GM21447 (cell line): ENCODE data around the gene ZNF608.

ENCODE experiments used
- ATAC-seq: cut with Tn5 transposase; IDR thresholded peaks from one replicate; pipeline ENCODE4 v1.9.1; 2021; ENCODE audit not compliant: unreplicated experiment

Gene ZNF608

DNA sequence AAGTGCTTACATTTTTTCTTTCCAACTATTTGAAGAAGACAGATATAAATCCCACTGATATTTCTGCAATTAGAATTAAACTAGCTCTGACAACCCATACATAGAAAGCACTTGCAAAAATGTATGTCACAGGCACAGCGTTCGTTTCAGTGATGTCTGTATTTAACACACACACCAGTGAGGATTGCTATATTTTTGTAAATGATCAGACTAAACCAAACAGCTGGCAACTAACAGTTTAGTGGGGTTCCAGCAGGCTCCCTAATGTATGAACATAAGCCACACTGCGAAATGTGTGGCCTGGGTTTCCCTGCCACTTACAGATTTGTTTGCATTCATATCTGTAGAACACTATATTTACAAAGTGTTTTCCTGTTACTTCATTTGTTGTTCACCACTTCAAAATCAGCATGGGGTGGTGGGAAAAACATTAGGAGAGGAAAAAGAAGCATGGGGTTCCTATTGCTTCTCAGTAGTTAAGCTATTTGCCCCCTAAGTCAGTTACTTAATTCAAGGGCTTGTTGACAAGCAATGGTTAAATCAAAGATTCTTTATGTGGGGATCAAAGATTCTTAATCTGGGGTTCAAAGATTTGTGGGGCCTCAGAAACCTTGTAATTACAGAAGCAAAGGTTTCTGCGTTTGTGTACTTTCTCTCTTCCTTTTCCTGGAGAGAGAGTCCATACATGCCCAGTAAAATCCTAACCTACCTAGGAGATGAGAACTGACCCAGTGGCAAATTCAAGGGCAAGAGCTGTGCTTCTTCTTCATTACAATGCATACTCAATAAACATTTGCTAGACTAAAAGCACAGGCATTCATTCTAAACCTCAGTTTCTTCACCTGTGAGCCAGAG lies 27.1 kb downstream of the ZNF608 start:
- ATAC-seq = no peak

DNA sequence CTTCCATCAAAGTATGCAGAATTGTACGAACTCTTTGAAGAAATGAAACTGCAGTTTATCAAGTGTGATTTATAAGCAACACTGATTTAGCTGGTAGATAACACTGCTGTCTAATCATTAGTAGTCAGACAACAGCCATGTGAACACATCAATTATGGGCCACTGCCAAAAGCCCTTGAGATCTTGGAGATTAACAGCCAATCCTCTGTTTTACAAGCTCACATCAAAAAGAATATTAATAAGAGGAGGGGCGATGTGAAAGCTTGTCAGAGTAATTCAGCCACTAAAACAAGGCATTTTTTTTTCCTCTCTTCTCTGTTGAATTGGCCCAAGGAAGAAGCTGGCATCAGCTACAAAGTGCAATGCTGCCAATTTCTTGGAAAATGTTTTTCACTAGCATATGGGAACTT lies 28.1 kb downstream of the ZNF608 start:
- ATAC-seq = no peak

DNA sequence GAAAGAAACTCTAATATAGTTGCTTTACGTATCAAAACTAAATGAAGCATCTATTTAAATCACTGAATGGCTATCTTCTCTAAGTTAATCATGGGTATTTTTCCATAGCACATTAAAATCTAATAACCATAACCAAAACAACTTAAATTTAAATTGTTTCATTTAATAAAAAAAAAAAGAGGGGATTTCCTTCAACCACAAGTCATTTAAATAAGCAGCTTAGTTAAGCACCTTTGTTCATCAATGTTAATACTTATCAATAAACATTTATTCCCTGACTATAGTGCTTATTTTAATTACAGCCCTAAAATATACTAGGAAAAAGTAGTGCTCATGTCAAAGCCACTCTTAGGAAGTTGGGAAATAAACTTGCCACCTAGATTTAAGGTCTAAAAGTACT lies 30.3 kb downstream of the ZNF608 start:
- ATAC-seq = no peak

DNA sequence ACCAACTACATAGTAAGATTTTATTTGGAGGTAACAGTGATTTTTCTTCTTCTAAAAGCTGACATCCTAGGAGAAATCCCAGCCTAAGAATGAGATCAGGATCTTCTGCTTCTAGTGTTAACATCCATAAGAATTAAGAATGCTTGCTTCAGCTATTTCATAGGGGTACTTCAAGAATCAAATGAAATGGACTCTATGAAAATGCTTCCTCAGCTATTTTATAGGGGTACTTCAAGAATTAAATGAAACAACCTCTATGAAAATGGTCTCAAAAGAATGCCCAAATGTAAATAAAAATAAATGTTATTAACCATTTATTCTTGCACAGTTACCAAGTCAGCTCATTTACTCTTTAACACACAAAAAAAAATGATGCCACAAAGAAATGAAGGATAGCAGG lies 31.5 kb downstream of the ZNF608 start:
- ATAC-seq = no peak

DNA sequence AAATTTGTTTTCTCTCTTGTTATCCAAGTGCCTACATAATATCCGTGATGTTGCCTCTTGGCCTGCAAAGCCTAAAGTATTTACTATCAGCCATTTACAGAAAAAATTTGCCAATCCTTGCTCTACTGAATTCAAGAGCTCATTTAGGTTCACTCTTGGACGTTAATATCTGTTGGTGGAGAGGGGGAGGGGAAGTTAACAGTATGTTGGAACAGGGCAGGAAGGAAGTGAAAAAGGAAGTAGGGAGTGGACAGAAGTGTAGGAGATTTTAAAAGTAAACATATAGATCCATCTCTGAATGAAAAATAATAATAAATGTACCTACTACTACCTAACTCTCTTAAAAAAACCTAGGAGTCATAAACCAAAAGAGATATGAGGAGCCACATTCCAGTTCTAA lies 32.8 kb downstream of the ZNF608 start:
- ATAC-seq = no peak

DNA sequence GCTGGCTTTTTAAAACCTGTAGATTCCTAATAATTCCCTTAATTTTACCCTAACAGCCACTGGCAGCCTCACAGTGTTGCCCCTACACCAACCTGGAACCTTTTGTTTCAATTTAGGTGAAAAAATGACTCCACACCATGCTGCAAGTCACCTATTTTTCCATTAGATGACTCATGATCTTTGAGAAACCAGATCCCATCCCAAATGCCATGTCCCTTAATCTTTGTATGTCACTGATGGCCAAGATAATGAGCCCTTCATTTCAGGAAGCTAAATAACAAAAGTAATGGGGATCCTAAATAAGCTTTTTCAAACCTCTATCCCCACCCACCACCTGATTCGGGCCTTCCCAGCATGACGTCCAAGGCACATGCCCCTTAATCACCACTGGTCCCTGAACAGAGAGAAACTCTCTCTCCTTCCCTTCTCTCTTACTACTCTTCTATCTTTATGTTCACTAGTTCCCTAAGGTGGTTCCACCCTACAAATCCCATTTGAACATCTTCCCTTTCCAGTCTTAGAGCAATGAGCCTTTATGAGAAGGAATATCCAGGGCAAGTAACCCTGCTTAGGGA lies 33.6 kb downstream of the ZNF608 start:
- no peak for ATAC-seq

DNA sequence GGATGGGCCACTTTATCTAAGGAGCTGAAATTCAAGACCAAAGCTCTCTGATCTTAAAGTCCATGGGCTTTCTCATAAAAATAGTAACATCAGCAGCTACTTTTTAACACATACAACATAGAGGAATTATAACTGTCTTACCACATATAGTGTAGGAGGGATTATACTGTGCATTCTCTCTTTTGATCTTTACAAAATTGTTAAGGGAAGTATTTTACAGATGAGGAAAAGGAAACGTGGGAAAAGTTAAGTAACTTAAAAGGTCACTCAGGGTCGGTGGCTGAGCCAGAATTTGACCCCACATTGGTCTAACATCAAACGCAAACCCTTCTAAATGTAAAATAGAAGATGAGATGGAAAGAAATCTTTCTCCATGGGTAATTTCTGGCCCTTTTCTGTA lies 38.4 kb downstream of the ZNF608 start:
- ATAC-seq = no peak

DNA sequence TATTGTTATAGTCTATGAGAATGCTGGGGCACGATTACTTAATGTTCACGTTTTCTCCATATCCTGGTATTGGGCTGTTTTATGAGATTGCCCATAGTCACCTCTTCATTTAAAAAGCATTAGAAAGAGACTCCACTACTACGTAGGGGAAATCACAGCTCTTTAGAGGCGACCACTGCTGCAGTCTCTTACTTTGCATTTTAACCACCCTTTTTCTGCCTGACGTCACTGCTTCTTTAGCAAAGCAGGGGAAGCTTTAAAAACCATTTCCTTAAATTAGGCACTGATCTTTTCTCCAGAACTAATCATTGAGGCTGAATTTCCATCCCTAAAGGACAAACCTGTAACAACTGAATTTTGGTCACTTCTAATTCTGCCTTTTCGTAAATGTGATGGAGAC lies 38.9 kb downstream of the ZNF608 start:
- ATAC-seq = peak; percentile 32

DNA sequence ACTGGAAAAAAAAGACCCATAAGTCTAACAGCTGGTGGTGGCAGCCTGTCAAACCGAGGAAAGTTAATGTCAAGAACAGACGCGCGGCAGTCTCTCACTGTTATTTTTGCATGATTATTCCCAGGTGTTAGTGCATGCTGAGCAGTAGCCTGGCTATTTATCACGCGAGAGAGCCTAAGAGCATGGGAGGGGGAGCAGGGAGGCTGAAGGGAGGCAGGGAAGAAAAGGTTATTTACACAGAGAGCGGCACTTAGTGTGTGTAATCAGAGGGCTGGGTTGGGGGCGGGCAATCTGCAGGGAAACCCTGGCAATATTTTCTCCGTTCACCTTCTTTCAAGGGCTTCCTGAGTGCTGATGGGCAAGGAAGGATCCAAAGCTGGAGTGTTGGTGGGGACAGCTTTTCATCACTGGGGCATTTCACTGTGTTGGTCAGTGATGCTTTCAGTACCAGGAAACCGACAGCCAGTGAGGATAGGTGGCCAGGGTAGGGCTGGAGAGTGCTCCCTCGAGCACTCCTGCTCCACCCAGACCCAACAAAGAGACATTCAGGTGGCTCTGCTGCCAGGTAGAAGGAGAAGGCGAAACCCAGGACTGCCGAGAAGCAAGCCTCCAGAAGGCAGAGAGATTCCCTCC lies 39.6 kb downstream of the ZNF608 start:
- no peak for ATAC-seq

DNA sequence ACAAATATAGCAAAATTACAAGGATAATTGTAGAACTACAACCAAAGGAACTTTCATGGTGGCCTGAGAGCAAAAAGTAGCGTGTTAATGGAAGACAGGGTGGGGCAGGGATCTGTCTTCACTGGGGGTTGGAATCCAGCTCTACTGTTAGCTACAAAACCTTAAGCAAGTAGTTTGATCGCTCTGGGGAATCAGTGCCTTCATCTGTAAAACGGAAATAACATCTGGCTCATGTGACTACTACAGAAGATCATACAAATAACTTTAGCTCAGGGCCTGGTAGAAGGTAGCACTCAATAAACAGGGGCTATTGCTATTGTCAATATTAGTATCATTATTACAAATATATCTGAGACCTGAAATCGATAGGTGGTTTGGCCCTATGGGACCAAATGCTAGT lies 40.4 kb downstream of the ZNF608 start:
- ATAC-seq = no peak

DNA sequence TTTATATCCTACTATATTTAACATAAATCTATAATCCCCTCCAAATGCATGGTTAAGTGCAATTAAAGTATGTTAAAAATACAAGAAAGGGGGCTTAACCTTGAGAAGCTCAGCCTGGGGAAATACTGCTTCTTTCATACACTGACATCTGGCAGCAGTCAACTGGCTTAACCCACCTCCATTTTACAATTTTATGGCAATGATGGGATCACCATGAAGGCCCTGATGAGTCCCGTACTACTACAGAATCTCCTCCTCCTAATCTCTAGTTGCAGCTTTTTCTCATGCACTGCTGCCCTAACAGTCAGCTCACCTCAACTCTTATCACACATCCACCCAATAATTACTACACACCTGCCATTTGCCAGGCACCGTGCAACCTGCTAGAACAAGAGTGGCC lies 40.9 kb downstream of the ZNF608 start:
- no peak for ATAC-seq

DNA sequence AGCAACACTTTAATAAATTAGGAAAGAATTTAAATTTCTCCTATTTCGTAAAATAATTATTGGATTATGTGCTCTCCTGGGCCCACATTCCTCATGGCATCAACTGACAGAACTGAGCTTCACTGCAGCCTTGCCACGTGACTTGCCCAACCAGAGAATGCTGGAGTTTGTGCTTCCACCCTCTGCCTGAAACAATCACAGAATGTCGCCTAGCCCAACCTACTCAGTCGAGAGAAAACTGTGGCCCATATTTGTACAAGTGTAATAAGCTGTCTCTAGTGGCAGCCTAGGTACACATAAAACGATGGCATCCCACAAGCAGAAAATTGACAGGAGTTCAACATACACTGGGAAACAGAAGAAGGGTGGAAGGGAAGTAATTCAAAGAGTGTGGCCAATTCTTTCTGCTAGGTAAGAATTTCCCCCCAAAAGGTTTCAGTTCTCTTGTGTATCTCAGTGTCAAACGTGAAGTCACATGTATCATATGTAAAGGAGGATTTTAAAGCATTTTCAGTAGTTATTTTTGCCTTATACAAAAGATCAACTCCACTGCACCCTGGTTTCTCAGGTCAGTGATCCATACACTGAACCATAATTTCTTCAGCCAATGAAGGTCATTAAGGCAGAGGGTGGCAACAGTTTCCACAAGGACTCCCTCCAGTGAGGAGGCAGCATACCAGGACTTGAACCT lies 41.7 kb downstream of the ZNF608 start:
- peak; percentile 78 for ATAC-seq

DNA sequence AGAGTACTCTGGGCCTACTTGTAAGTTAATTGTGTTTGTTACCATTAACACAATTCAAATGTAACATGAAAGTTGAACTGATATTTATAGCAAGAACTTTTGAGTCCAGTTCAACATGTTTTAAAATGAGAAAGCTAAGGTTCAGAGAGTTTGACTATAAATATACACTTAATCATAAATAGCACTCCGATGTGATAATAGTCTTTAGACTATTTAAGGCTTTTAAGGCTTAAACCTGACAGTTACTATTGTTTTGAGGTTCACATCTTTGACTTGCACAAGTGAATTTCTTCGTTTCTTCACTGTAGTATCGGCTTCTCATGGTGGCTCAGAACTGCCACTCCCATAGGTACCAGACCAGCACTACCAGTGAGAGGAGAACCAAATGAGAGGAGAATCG lies 42.4 kb downstream of the ZNF608 start:
- no peak for ATAC-seq

DNA sequence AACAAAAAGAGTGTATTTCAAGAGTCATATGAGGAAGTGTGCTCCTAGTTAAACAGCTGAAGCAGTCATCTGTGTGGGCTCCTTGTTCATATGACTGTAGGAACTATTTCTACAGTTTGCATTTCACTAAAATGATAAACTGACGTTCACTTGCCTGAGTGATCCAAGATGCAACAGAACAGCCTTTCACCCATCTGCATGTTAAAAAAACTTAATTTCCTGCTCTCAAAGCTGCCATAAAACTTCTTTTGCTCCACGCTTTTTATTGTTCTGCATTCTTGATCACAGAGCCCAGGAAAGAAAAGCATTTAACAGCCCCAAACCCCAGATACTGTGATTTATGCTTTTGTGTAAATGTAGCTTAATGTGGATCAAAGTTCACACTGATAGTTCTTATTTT lies 43.9 kb downstream of the ZNF608 start:
- no peak for ATAC-seq

DNA sequence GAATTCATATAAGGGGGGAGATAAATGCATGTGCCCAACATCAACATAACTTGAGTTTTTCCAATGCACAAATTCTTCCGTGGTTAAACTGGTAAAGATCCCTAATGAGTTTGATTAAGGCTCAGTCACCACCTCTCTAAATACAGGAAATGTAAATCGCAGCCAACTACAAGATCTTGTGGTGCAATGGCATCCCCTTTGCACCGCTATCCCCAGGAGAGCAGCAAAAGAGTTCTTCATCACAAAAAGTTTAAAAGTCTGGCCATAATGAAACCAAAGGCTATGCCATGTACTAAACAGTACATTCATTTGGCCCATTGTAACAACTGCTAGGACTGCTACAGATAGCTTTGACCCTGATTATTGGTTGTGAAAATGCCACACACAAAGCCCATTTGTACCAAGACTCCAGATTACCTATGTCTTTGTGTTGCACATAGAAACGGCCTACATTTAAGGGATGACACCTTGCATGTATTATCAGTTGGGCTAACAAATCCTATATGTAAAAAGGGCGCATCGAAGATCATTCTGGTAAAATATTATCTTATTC lies 44.5 kb downstream of the ZNF608 start:
- ATAC-seq = no peak

DNA sequence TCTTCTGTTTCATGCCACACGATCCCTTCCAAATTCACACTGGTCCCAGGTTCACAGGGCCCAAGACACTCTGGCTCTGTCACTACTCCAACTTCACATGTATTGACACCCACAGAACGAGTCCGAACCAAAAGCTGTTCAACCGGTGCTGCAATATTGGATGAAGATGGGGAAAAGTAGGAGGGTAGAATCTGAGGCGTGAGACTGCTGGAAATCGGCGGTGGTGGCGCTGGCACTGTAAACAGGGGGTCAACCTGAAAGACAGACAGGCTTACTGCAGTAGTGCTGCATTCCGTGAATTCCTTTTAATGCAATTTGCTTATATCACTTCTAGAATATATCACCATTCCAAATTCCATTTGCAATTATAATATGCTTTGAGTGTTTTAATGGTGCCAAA lies 45.4 kb downstream of the ZNF608 start:
- ATAC-seq = no peak

DNA sequence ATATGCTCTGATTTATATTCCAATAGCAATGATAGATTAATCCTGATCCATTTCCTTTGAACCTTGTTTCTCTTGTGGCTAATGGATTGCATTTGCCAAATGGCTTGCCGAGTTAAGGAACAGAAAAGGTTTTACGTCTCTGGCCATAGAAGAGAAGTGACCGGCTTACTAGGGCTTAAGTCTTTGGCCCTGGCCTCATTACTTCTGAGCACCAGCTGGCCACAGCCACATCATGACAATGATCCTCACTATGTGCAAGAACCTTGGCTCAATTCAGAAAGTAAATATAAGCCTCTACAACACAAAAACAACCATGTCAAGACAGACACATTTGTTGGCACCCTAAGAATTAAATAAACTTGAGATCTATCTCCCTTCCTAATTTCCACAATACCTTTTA lies 46.1 kb downstream of the ZNF608 start:
- no peak for ATAC-seq

DNA sequence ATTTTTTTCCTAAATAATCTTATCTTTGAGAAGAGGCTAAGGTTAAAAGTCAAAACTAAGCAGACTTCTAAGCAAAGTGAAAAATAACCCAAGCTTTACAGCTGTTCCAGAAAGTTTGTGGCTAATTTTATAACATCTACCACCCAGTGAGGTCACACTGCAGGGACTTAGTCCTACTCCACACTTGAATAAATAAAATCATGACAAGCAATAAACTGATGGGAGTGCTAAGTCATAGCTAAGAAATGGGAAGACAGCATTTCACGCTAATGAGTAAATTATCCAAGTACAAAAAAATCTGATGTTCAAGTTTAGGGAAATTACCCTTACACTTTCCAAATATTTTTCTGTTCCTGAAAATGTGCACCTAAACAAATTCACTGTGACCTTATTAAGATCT lies 47.7 kb downstream of the ZNF608 start:
- no peak for ATAC-seq

DNA sequence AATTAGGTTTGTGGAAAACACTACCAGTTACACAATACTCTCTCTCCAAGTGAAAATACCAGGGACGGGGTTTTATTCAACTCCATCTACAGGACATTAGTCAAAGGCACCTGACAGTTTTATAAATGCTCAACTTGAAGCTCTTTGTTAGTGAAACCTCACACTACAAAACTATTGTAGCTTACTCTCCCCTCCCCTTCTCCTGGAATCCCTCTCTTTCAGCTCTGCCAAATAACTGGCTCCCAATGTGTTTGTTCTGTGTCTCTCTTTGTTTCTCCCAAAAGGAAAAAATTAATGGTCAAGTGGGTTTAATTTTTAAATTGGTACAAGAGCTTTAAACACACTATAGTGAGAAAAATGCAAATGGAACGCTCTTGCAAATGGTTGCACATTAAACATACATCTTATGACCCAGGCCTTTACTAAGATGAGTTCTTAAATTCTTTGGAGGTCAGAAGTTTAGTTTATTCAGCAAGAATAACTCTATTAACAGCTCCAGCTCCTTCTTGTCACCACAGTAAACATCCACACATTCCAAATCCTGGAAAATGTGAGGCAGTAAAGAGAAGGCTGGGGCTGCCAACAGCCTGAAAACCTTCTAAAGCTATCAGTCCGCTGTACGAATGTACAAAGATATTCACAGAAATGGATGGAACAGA lies 48.4 kb downstream of the ZNF608 start:
- ATAC-seq = no peak

DNA sequence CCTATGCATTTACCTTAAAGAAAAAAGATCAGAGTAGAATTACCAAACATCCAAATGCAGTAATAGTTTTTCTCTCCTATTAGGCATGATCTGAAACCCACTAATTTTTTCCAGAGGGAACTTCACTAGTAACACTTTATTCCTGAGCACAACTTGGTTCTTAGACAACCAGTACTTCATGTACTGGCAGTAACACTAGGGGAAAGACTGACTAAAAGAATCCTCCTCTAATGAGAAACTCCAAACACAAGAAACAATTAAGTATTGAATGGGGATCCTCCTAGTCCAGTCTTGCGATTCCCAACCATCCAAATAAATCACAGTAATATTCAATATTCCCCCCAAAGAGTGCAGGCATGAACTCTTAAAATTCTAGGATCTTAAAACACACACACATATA lies 48.9 kb downstream of the ZNF608 start:
- no peak for ATAC-seq

DNA sequence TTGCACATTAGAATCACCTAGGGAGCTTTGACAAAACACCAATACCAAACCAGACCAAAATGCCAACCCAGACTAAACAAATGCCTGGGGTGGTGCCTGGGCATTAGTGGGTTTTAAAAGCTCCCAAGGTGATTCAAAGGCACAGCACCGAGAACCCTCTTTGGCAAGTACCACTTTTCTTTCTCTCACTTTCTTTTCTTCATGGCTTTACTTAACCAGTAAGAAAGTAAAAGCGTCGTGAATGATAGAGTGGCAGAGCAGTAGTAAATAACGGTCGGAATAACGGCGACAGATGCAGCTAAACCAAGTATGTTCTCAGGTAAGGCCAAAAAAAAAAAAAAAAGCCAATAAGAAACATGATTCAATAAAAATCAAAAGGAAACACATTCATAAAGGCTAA lies 49.5 kb downstream of the ZNF608 start:
- no peak for ATAC-seq
